GM21367 (cell line): ENCODE results near the gene EPX.
"Not testable (repeated sequence)": the region's sequence is repeated elsewhere in the genome, so short reads cannot be mapped to it uniquely, and the experiment has no call there.

Experiments used
- ATAC-seq: cut with Tn5 transposase; IDR thresholded peaks from one replicate; pipeline ENCODE4 v1.9.1; 2021; ENCODE audit not compliant: unreplicated experiment

EPX gene

DNA sequence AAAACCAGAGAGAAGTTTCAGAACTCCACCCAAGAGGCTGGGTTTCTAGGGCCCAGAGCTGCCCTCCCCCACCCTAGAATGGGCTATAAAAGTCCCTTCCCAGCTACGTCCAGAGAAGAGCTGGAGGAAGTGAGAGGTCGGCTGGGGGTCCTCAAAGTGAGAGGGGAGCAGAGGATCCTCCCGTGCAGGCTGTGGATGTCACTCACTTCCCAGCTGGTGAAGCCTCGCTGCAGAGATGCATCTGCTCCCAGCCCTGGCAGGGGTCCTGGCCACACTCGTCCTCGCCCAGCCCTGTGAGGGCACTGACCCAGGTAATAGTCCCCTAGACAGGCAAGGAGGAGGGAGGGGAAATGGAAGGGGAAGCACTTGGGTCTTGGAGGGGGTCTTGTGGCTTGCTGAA lies at the start of gene EPX:
EPX (plus strand) TSS at position 115 of the 400 bp plus-strand sequence; CDS start at position 236, 121 bp downstream.
- no peak for ATAC-seq

DNA sequence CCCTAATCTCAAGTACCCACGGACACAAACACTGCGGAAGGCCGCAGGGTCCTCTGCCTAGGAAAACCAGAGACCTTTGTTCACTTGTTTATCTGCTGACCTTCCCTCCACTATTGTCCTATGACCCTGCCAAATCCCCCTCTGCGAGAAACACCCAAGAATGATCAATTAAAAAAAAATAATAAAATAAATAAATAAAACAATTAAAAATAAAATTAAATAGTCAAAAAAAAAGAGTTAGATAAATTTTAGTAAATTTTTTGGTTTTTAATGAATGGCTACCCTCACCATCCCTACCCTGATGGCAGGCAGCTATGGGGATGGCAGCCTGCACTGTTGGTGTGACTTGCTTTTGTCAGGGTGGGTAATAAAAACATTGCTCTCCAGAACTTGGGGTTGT lies 49.2 kb upstream of the EPX start:
- ATAC-seq: not testable (repeated sequence)

- no peak for ATAC-seq
These were observed 47.7 kb upstream of the EPX start for GRCh38 chr17:58144801-58145200.

- ATAC-seq: no peak
These were observed 44.5 kb upstream of the EPX start, which contains the start of gene OR4D1 for GRCh38 chr17:58147930-58148434. TSS of gene OR4D1 (plus strand) at chr17:58148384. CDS start at chr17:58155154, 6,770 bp downstream.

- no peak for ATAC-seq
These were observed 43.9 kb upstream of the EPX start for GRCh38 chr17:58148609-58149008.

DNA sequence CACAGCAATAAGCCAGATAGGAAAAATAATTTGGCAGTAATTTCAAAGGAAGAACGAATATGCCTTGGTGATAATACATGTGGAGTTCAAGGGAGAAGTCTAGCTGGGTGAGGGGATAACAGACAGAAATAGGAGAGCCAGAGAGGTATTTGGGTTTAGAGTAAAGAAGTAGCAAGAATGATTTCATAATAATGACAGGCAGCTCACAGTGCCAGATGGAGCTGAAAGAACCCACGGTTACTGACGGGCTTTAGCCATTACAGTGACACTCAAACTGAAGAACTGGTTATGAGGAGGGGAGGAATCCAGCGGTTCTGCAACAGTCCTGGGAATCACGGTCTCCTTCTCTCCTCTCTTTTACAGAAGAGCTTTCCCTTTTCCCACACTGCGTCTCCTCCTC lies 42.1 kb upstream of the EPX start:
- no peak for ATAC-seq

DNA sequence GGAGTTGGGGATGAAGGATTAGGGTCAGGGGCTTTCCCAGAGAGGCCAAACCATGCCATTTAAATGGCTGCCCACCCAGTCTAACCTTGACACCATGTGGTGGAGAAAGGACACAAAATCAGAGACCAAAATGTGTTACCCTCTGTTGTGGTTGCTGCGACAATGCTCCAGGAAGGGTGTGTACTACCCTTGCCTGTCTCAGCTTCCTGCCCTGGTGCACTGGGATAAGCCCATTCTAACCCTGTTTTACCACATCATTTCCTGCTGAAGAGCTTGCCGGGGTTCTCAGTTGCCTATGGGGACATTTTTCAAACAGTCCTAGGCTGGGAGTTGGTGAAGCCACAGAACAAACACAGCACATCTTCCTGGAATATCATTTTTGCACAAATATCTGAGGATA lies 39.5 kb upstream of the EPX start:
- ATAC-seq: no peak

- no peak for ATAC-seq
These were observed 38.9 kb upstream of the EPX start for GRCh38 chr17:58153671-58154070.

DNA sequence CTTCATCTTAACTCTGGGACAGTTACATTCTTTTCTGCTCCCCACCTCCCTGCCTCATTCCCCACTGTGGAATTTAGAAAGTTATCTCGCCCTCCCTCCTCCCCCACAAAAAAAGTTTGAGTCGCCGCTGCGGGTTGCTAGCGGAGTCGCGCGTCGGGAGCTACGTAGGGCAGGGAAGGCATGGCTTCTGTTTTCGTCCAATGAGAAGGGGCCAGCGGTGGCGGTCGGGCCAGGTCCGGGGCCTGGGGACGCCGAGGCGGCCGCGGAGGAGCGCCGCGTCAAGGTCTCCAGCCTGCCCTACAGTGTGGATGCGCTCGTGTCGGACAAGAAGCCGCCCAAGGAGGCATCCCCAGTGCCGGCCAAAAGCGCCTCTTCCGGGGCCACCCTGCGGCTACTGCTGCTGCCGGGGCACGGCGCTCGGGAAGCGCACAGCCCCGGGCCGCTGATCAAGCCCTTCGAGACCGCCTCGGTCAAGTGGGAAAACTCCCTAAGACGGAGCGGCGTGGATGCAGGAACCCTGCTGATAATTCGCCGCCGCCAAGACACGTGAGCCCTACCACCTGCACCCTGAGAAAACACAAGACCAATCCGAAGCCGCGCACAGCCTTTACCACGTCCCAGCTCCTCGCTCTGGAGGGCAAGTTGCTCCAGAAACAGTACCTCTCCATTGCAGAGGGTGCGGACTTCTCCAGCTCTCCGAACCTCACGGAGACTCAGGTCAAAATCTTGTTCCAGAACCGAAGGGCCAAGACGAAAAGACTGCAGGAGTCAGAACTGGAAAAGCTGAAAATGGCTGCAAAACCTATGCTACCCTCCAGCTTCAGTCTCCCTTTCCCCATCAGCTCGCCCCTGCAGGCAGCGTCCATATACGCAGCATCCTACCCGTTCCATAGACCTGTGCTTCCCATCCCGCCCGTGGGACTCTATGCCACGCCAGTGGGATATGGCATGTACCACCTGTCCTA lies 35.4 kb upstream of the EPX start:
- no peak for ATAC-seq

GRCh38 chr17:58158181-58158580 lies 34.3 kb upstream of the EPX start:
- ATAC-seq: no peak

DNA sequence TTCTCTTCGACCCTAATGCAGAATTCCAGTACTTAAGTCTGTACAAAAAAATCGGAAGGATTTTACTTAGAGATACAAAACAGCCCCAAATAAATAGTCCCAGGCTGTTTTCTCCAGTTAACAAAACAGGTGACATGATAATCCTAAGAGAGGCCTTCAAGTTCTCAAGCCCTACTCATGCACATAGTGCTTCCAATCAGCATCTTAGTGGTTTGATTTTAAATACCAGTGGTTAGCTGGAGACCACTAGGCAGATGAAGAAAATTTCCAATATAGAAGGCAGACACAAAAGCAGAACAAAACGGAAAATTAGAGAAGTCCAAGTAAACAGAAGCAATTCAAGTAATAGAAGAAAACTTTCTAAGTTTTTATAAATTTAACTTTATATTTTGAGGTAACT lies 31.0 kb upstream of the EPX start:
- no peak for ATAC-seq

- no peak for ATAC-seq
These were observed 26.5 kb upstream of the EPX start for GRCh38 chr17:58165981-58166380.

DNA sequence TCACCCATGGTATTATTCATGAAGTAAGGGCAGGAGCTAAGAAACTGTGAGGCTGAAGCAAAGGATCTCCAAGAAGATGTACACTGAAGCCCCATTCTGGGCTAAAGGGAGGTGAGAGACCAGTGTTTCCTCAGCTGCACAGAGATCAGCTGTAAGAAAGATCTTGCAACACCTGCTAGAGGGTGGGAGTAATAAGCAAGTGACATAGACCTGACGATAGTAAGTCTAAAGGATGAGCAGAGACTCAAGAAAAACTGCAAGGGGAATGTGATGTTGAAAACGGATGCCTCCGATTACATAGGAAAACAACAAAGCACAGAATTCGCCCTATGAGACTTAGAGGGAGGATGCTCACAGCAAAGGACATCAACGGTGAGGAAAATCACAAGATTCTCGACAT lies 25.8 kb upstream of the EPX start, which contains the start of gene OR4D2:
OR4D2 (plus strand) TSS at position 301 of the 400 bp plus-strand sequence. CDS start 2,674 bp downstream, outside the sequence.
- no peak for ATAC-seq

- no peak for ATAC-seq
These were observed 21.9 kb upstream of the EPX start for GRCh38 chr17:58170622-58171021.

DNA sequence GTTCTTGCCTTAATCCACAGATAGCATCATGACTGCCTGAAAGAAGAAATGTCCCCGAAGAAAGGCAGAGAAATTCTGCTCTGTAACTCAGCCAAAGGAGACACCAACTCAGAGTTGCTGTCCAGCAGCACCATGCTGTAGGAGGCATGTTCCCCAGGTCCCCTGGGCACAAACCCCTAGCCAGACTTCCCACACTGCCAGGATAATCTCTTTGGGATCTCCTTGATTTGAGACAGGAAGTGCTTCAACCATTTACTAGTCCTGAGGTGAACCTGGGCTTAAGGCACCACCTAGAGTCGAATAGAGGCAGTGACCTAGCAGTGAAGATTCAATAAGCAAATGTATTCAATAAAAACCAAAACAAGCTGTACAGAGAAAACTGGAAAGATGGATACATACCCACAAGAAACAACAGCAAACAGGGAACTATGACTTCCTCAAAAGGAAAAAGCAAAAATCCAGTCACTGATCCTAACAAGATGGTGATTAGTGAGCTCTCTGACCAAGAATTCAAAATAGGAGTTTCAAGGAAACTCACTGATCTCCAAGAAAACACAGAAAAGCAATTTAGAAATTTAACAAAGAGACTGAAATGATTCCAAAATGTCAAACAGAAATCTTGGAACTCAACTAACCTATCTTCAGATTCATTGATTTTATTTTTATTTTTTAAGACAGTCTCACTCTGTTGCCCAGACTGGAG lies 20.0 kb upstream of the EPX start:
- ATAC-seq: no peak

- no peak for ATAC-seq
These were observed 17.7 kb upstream of the EPX start for GRCh38 chr17:58174871-58175270.

- no peak for ATAC-seq
These were observed 16.3 kb upstream of the EPX start for GRCh38 chr17:58176200-58176599.

GRCh38 chr17:58181796-58182195 lies 10.7 kb upstream of the EPX start:
- ATAC-seq: no peak

DNA sequence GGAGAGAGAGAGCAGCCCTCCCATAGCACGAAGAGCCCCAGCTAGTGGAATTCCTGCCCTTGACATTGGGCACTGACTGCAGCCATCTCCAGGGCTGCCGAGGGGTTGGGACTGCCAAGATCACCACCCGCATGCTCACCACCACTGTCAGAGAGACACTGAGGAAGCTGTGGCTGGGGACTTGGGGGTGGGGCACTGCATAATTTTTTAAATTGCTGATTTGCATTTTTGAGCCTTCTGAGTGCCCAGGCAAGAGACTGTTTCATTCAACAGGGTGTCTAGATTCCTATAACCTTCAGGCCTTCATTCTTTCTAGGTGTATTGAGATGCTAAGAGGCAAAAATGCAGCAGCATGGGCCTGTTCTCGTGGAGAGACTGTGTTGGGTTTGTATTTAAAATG lies 9.0 kb upstream of the EPX start:
- ATAC-seq: no peak

DNA sequence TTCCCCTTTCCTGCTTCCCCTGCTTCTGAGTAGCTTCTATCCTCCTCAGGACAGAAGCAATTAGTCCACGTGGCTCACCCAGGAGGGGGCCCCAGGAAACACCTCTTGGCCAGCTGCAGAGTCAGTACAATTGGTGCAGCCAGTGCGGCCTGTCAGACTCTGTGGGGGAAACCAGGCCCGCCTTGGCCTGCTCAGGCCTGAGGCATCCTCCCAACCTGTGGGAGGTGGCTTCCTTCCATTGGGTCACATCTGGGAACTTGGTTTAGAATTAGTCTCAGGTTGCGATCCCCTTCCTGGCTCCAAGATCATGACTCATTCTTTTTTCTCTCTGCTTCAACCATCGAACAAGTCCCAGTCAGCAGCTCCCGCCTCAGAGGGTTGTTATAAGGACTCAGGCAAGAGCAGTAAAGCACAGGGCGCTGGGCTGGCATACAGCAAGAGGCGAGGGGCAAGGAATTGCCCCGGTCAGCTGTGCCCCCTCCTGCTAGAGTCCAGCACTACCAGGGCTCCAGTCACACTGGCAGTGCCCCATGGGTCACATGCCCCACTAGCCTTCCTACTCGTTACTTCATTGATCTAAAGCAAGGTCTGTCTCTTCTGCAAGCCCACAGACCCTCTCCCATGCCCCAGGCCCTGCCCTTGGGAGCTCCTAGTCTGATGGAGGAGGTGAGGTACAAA lies 8.1 kb upstream of the EPX start:
- no peak for ATAC-seq
